ENCODE results near the gene HECTD4.

- TF ChIP-seq CTCF (IDR thresholded peaks at IDR 0.05) (no peak), POLR2A (IDR thresholded peaks at IDR 0.05) (no peak)
Measured at GRCh38 chr12:112261559-112261958, 120.7 kb downstream of the HECTD4 start.
